Peyer's patch (tissue), 4 donors: ENCODE data around the gene LRRTM1.

ENCODE experiments used
- POLR2A ChIP-seq, 2 donors: fragments of 450-650 bp; IDR thresholded peaks; one replicate each; pipeline ENCODE4 v1.5.1; 2017; ENCODE audit warnings: antibody characterized with exemption in 2 of 2, mild to moderate bottlenecking in 2 of 2, moderate library complexity in 2 of 2
- TF ChIP-seq, protein P1 (sequence below), 6 experiments: fragments of 450-650 bp in 4 of 6; fragments of 200-600 bp in 2 of 6; sonication (generic) in 1 of 6; IDR thresholded peaks; one replicate each; pipeline ENCODE4 v1.5.1; 2017 to 2019; ENCODE audit warnings: antibody characterized with exemption in 6 of 6, mild to moderate bottlenecking in 3 of 6, moderate library complexity in 1 of 6

DNA sequence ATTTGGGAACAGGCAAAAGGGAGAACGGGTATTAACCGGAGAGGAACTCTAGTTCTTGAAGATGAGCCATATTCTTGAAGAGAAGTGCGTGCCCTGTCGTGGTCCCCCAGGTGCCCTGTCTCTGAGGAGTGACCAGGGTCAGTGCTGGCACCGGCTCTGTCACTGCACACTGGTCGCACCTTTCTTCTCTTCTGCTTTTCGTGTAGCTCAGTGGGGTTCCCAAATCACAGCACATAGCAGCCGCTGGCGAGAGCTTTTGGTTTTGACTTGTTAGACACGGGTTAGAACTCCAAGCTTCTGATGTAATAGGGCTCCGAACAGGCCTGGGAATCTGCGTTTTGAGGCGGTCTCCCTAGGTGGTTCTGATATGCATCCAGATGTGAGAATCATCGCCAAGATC, 18.4 kb upstream of the LRRTM1 start:
- TF ChIP-seq, protein P1, sequence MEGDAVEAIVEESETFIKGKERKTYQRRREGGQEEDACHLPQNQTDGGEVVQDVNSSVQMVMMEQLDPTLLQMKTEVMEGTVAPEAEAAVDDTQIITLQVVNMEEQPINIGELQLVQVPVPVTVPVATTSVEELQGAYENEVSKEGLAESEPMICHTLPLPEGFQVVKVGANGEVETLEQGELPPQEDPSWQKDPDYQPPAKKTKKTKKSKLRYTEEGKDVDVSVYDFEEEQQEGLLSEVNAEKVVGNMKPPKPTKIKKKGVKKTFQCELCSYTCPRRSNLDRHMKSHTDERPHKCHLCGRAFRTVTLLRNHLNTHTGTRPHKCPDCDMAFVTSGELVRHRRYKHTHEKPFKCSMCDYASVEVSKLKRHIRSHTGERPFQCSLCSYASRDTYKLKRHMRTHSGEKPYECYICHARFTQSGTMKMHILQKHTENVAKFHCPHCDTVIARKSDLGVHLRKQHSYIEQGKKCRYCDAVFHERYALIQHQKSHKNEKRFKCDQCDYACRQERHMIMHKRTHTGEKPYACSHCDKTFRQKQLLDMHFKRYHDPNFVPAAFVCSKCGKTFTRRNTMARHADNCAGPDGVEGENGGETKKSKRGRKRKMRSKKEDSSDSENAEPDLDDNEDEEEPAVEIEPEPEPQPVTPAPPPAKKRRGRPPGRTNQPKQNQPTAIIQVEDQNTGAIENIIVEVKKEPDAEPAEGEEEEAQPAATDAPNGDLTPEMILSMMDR (IDR thresholded peaks at IDR 0.05) = no peak
- TF ChIP-seq POLR2A (IDR thresholded peaks at IDR 0.05) = no peak
